Measurements from ENCODE around the gene TBC1D22B.
"Not testable (repeated sequence)": the region's sequence is repeated elsewhere in the genome, so short reads cannot be mapped to it uniquely, and the experiment has no call there.

DNA sequence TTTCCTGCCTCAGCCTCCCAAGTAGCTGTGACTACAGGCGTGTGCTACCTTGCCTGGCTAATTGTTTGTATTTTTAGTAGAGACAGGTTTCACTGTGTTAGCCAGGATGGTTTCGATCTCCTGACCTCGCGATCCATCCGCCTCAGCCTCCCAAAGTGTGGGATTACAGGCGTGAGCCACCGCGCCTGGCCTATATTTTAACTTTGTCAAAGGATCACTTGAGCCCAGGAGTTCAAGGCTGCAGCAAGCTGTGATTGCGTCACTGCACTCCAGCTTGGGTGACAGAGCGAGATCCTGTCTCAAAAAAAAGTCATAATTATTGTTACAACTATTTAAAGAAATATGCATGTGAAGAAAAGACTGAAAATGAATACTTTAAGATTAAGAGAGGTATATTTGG is 72.8 kb downstream of the TBC1D22B start:
- not testable (repeated sequence) for TF ChIP-seq CTCF (IDR thresholded peaks at IDR 0.05); POLR2A (IDR thresholded peaks at IDR 0.05; ENCODE audit: low read depth); EP300 (IDR thresholded peaks at IDR 0.05); POLR2AphosphoS5 (IDR thresholded peaks at IDR 0.05)
